NCI-H82 treated with DMSO at 0.1 percent for 48 hours (cell line): Measurements from ENCODE around the gene GPC1.
A peak's percentile ranks its signal among the peaks of the same experiment; 100 is the strongest.
"Not testable (repeated sequence)": the region's sequence is repeated elsewhere in the genome, so short reads cannot be mapped to it uniquely, and the experiment has no call there.

Experiments
- DNase-seq: peaks from one replicate; lab custom pipeline; 2025; ENCODE audit not compliant: unreplicated experiment; lab: John Stamatoyannopoulos, UW

The GPC1 gene, protein sequence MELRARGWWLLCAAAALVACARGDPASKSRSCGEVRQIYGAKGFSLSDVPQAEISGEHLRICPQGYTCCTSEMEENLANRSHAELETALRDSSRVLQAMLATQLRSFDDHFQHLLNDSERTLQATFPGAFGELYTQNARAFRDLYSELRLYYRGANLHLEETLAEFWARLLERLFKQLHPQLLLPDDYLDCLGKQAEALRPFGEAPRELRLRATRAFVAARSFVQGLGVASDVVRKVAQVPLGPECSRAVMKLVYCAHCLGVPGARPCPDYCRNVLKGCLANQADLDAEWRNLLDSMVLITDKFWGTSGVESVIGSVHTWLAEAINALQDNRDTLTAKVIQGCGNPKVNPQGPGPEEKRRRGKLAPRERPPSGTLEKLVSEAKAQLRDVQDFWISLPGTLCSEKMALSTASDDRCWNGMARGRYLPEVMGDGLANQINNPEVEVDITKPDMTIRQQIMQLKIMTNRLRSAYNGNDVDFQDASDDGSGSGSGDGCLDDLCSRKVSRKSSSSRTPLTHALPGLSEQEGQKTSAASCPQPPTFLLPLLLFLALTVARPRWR

DNA sequence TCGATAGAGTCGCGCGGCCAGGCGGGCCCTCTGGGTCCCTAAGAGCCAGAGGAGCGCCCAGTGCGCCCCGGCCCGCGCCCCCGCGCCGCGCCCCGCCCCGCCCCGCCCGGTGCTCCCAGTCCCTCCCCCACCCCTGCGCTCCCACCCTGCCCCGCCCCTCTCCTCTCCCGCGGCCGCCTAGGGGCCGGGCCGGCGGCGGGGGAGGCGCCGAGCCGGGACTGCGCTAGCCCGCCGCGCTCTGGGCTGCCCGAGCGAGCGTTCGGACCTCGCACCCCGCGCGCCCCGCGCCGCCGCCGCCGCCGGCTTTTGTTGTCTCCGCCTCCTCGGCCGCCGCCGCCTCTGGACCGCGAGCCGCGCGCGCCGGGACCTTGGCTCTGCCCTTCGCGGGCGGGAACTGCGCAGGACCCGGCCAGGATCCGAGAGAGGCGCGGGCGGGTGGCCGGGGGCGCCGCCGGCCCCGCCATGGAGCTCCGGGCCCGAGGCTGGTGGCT, at the start of gene GPC1:
TSS of gene GPC1 (plus strand) at position 207 of the 491 bp plus-strand sequence. CDS start at position 463, 256 bp downstream.
- peak; percentile 52 for DNase-seq

DNA sequence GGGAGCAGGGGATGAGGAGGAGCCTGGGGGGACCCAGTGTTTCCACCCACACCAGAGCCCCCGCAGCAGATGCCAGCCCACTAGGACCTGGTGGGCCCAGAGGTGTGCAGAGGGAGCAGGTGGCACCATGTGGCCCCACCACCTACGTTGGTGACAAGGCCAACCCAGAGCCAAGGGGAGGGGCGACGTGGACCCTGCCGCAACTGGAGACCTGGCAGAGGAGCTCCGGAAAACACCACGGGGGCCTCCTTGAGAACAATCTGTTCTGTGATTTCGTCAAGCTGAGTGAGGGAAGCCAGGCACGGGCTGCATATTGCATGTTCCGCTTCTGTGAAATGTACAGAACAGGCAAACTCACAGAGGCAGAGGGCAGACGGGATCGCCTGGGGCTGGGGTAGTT, 49.1 kb upstream of the GPC1 start:
- DNase-seq = no peak

GRCh38 chr2:240386743-240387142, 48.7 kb upstream of the GPC1 start:
- not testable (repeated sequence) for DNase-seq

DNA sequence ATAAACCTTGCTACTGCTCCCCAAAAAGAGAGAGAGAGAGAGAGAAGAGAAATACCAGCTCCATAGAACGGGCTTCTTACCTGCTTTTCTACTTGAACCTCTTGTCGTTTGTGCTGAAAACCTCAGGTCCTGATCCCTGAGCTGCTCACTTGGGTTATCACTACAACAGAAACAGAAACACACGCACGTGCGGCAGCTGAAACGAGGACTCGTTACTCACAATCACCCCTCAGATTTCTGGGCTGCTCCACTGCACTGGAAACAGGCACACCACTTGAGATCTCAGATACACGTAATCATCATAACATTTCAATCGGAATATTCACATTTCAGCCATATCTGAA, 48.2 kb upstream of the GPC1 start:
- DNase-seq = no peak

DNA sequence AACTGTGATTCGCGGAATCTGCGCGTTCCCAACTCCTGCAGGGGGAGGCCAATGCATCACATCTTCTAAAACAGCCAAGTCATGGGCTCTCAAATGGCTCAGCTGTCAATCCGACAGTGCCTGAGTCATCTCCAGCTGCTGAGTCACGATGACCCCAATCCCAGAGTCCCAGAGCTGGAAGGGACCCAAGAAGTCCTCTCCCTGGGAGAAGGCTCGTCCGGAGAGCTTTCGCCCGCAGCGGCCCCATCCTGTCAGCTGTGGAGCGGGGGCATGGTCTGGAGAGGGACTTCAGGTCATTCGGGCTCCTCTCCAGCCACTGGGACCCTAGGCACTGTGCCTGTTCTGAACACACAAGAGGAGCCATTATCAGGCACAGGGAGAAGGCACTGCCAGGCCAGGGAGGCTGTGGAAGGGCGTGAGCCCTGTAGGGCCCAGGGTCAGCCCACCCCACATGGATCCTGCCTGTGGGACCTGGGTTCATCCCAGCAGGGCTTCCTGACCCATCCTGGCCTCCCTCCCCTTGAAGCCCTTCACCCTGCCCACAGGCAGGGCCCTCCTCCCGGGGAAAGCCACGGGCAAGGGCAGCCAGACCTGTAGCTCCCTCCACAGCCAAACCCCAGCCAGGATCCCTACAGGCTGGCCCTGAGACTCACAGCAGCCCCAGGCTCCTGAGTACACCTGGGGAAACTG, 47.6 kb upstream of the GPC1 start:
- DNase-seq = no peak

DNA sequence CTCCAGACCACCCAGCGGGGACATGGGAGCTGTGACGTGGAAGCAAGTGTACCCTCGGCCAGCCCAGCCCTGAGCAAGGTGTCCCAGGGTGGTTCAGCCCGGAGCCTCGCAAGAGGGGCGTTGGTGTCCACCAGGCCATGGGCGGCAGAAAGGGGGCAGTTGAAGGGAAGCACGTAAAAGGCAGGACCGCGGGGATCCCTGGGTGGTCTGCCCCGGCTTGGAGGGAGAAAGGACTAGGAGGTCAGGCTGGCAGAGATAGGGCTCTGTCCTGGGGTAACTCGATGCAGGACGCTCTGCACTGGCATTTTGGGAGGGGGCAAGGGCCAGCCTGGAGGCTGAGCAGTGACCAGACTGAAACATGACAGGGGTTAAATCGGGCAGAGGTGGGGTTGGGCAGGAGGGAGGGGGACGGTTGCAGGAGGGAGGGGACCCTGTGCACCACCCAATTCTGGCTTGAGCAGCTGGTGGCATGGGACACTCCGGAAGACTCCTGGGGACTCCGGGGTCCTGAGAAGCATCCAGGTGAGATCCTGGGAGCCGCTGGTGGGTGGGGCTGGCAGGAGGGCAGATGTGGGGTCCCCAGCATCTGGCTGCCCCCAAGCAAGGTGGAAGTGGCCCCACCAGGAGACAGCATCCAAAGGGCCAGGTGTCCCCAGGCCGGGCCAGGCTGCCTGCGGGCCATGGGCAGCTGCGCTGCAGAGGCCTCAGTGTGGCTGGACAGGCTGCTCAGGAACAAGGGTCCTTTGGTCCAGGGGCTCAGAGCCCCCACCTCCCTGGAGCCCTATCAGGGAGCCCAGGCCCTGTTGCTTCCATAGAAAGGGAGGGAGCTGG, 46.8 kb upstream of the GPC1 start:
- no peak for DNase-seq

- DNase-seq = no peak
Observed at GRCh38 chr2:240389302-240389805, 46.1 kb upstream of the GPC1 start.

GRCh38 chr2:240390091-240391073, 45.1 kb upstream of the GPC1 start:
- no peak for DNase-seq

DNA sequence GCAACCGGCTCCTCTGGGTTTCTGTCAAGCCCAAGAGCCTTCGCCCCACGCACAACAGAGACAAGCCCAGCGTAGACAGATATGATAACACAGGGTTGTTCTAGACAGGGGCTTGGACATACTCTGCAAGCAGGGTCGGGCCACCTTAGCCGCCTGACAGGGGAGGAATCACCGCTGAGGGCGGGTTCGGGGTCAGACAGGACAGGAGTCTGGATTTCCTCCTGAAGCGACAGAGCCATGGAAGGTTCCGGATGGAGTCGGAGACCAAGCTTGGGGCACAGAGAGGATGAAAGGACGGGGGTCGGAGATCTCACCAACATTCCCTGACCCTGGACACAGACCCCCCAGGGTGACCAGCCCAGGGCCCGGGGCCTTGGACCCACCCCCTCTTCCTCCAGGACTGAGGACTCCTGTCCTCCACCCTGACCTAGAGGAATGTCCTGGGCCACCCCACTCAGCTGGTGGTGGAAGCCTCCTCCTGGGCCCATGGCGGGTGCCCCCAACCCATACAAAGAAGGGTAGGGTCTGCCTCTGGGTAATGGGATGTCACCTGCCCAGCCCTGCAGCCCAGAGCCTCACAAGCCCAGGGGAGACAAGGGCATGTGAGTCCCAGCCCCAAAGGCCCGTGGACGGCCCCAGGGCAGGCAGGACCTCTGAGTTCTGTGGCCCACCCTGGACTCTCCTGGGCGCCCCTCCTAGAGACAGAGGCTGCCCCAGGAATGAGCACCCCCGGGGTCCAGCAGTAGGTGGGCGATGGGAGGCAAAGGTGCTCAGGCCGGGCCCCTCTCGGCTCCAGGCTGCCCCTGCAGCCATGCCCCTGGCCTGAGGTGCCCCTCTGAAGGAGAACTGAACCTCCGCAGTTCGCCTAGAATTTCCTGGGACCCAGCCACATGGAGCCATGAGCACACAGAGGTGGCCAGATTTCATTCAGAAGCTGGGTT, 44.1 kb upstream of the GPC1 start:
- no peak for DNase-seq

- DNase-seq = no peak
Observed at GRCh38 chr2:240392084-240392947, 43.1 kb upstream of the GPC1 start.

DNA sequence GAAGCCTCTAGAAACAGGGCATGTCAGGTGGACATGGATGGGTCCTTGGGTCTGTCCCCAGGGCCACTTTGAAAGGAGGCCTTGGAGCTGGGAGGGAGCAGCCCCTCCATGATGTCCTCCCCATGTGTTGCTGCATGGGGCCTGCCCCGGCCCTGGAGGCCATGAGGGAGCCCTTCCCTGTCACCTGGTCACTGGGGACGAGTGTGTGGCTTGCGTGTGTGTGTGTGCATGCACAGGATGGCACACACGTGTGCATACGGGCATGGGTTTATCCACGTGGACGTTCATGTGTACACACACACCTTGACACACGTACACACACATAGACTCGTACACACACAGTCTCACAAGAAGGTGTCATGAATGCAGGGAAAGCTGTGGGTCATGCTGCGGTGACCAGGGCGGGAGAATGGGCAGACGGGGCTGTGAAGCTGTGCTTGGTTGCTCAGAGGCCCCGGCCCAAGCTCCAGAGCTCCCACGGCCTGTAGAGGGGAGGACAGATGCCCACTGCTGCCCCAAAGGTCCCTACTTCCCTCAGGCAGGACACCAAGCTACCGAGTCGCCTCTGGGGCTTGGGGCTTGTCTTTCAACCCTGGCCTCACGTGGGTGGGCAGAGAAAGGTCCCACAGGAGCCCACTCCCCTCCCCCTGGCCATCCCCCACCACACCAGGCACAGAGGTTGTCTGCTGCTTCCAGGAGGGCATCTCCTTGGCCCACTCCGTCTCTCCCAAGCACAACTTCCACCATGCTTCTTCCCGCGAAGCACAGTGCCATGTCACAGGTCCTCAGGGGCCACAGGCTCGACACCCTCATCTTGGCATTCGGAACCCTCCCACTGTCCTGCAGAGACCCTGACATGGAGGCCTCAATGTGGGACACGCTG, 42.3 kb upstream of the GPC1 start:
- DNase-seq = no peak

GRCh38 chr2:240393831-240394410, 41.5 kb upstream of the GPC1 start:
- DNase-seq = no peak

- no peak for DNase-seq
Observed at GRCh38 chr2:240394549-240394948, 40.9 kb upstream of the GPC1 start.

DNA sequence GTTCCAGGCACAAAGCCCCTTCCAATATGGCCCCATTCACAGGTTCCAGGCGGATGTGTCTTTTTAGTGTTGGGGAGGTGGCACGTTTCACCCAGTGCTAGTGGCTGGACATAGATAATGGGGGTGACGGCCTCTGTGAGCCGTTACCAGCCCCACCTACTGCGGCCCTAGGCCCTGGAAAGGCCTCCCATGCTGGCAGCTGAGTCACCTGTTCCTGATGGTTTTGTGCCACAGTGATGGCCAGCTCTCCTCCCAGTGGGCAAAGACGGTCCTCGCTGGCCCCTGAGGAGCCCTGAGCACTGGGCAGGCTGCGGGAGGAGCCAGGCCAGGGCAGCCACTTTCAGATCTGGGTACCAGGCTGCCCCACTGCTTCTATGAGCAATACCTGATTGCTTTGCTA, 40.0 kb upstream of the GPC1 start:
- DNase-seq = no peak

GRCh38 chr2:240395896-240396622, 39.4 kb upstream of the GPC1 start:
- no peak for DNase-seq
